Measurements from ENCODE around the gene KIRREL1.
"Not testable (repeated sequence)": the region's sequence is repeated elsewhere in the genome, so short reads cannot be mapped to it uniquely, and the experiment has no call there.

The KIRREL1 gene

GRCh38 chr1:158126425-158126824, 133.0 kb downstream of the KIRREL1 start:
- CTCF ChIA-PET, result interaction anchor here (2.7 to 23.5 kb wide), 3 partner anchors 22 to 946 kb away, joined by 12 to 2279 read pairs (median 588); partner anchors contain the start of gene KIRREL1

GRCh38 chr1:158128531-158128930, 135.1 kb downstream of the KIRREL1 start:
- CTCF ChIA-PET, result interaction anchor here (0.7 to 23.5 kb wide), 6 partner anchors 8 to 548 kb away, joined by 3 to 2279 read pairs (median 6); partner anchors contain the start of gene KIRREL1
- DNase-seq (ENCODE audit: low read depth, low spot score); POLR2A ChIA-PET; H3K4me3 ChIP-seq (ENCODE audit: low read depth, low read length): not testable (repeated sequence)

More at GRCh38 chr1:158126425-158126824, 133.0 kb downstream of the KIRREL1 start:
- POLR2A ChIA-PET, result no interaction called here
- no peak for DNase-seq (ENCODE audit: low read depth, low spot score)
- no peak for TF ChIP-seq CTCF (IDR thresholded peaks at IDR 0.05; ENCODE audit: insufficient read depth, low read length, missing control alignments)
- H3K4me3 ChIP-seq (ENCODE audit: low read depth, low read length), result no peak overlapping the region

GRCh38 chr1:158131217-158131616, 137.8 kb downstream of the KIRREL1 start:
- no peak overlapping the region for H3K4me3 ChIP-seq (ENCODE audit: low read depth, low read length)
- ChIA-PET POLR2A (no interaction called here), CTCF (interaction anchor here (22.4 to 23.5 kb wide), 2 partner anchors 27 to 151 kb away, joined by 588 to 2279 read pairs; partner anchors contain the start of gene KIRREL1)
- DNase-seq (ENCODE audit: low read depth, low spot score), result no peak
- TF ChIP-seq CTCF (IDR thresholded peaks at IDR 0.05; ENCODE audit: insufficient read depth, low read length, missing control alignments), result no peak

- no peak for TF ChIP-seq CTCF (IDR thresholded peaks at IDR 0.05; ENCODE audit: insufficient read depth, low read length, missing control alignments)
- H3K4me3 ChIP-seq (ENCODE audit: low read depth, low read length), result no peak overlapping the region
- no peak for DNase-seq (ENCODE audit: low read depth, low spot score)
- CTCF ChIA-PET, result interaction anchor here (1.6 to 3.2 kb wide), 3 partner anchors 16 to 177 kb away, joined by 8 to 14 read pairs (median 8); no protein-coding TSS in a partner anchor
- POLR2A ChIA-PET, result no interaction called here
These were observed 147.3 kb downstream of the KIRREL1 start for GRCh38 chr1:158140764-158141192.

- TF ChIP-seq CTCF (IDR thresholded peaks at IDR 0.05; ENCODE audit: insufficient read depth, low read length, missing control alignments), result no peak
- CTCF ChIA-PET, result interaction anchor here (0.7 to 2.1 kb wide), 4 partner anchors 20 to 853 kb away, joined by 3 to 8 read pairs (median 6); no protein-coding TSS in a partner anchor
- peak; percentile 21 for DNase-seq (ENCODE audit: low read depth, low spot score)
- H3K4me3 ChIP-seq (ENCODE audit: low read depth, low read length), result no peak overlapping the region
- POLR2A ChIA-PET, result no interaction called here
These were observed 151.8 kb downstream of the KIRREL1 start for GRCh38 chr1:158145173-158145719.

GRCh38 chr1:158146165-158146564, 152.7 kb downstream of the KIRREL1 start:
- no peak for DNase-seq (ENCODE audit: low read depth, low spot score)
- ChIA-PET POLR2A (no interaction called here), CTCF (interaction anchor here (0.7 to 2.1 kb wide), 5 partner anchors 21 to 852 kb away, joined by 3 to 8 read pairs (median 4); no protein-coding TSS in a partner anchor)
- no peak overlapping the region for H3K4me3 ChIP-seq (ENCODE audit: low read depth, low read length)
- TF ChIP-seq CTCF (IDR thresholded peaks at IDR 0.05; ENCODE audit: insufficient read depth, low read length, missing control alignments), result no peak
